ENCODE data around the gene GUCD1. TPM values are rescaled to one million over a fixed set of nuclear protein-coding genes. Genes with fewer than 3 reads are reported as not detected.
A peak's percentile ranks its signal among the peaks of the same experiment; 100 is the strongest.

Gene GUCD1
- total and polyA plus RNA-seq, 2 of the 13 experiments (the other 11 are each of a cell fraction or from before 2014, with no cell fraction given): 128 to 245 TPM

- TF ChIP-seq ZNF460 (CRISPR knock-in tag; IDR thresholded peaks at IDR 0.05; ENCODE audit: borderline replicate concordance) (peak; percentile 37; the same call in 1 of the 2 replicates), MAF1 (CRISPR knock-in tag; IDR thresholded peaks at IDR 0.05; ENCODE audit: borderline replicate concordance) (no peak), DNMT1 (CRISPR knock-in tag; IDR thresholded peaks at IDR 0.05) (no peak), YEATS2 (CRISPR knock-in tag; IDR thresholded peaks at IDR 0.05; ENCODE audit: borderline replicate concordance) (no peak; the same call in 1 of the 2 replicates), NCOA1 (CRISPR knock-in tag; IDR thresholded peaks at IDR 0.05) (no peak), U2AF2 (IDR thresholded peaks at IDR 0.05; ENCODE audit: low read depth, low read length) (no peak), ZNF543 (CRISPR knock-in tag; IDR thresholded peaks at IDR 0.05) (no peak), ZNF704 (CRISPR knock-in tag; IDR thresholded peaks at IDR 0.05; ENCODE audit: borderline replicate concordance) (no peak), FOXP1 (IDR thresholded peaks at IDR 0.05) (no peak), FOXP1 (CRISPR knock-in tag; IDR thresholded peaks at IDR 0.05) (peak; percentile 66), MLLT10 (CRISPR knock-in tag; IDR thresholded peaks at IDR 0.05) (no peak), IRF2 (CRISPR knock-in tag; IDR thresholded peaks at IDR 0.05) (peak; percentile 72; the same call in 1 of the 2 replicates), ZNF558 (CRISPR knock-in tag; IDR thresholded peaks at IDR 0.05; ENCODE audit: borderline replicate concordance) (no peak), TBP (CRISPR knock-in tag; IDR thresholded peaks at IDR 0.05) (no peak), ZHX1 (CRISPR knock-in tag; IDR thresholded peaks at IDR 0.05; ENCODE audit: low read depth) (no peak), ZBTB34 (CRISPR knock-in tag; IDR thresholded peaks at IDR 0.05) (peak; percentile 64; the same call in 1 of the 2 replicates), RFX1 (IDR thresholded peaks at IDR 0.05) (no peak), KAT8 (CRISPR knock-in tag; IDR thresholded peaks at IDR 0.05) (peak; percentile 58; the same call in 1 of the 2 replicates), SIX4 (CRISPR knock-in tag; IDR thresholded peaks at IDR 0.05) (no peak)
- TF ChIP-seq, protein P1, sequence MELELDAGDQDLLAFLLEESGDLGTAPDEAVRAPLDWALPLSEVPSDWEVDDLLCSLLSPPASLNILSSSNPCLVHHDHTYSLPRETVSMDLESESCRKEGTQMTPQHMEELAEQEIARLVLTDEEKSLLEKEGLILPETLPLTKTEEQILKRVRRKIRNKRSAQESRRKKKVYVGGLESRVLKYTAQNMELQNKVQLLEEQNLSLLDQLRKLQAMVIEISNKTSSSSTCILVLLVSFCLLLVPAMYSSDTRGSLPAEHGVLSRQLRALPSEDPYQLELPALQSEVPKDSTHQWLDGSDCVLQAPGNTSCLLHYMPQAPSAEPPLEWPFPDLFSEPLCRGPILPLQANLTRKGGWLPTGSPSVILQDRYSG (CRISPR knock-in tag; IDR thresholded peaks at IDR 0.05): no peak
- TF ChIP-seq, protein P2, sequence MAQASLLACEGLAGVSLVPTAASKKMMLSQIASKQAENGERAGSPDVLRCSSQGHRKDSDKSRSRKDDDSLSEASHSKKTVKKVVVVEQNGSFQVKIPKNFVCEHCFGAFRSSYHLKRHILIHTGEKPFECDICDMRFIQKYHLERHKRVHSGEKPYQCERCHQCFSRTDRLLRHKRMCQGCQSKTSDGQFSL (CRISPR knock-in tag; IDR thresholded peaks at IDR 0.05): no peak
- TF ChIP-seq, protein P3, sequence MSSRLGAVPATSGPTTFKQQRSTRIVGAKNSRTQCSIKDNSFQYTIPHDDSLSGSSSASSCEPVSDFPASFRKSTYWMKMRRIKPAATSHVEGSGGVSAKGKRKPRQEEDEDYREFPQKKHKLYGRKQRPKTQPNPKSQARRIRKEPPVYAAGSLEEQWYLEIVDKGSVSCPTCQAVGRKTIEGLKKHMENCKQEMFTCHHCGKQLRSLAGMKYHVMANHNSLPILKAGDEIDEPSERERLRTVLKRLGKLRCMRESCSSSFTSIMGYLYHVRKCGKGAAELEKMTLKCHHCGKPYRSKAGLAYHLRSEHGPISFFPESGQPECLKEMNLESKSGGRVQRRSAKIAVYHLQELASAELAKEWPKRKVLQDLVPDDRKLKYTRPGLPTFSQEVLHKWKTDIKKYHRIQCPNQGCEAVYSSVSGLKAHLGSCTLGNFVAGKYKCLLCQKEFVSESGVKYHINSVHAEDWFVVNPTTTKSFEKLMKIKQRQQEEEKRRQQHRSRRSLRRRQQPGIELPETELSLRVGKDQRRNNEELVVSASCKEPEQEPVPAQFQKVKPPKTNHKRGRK (CRISPR knock-in tag; IDR thresholded peaks at IDR 0.05): no peak
Observed at GRCh38 chr22:24525416-24526037, 29.4 kb downstream of the GUCD1 start (continued).
